ENCODE data around the gene ATP6AP2.

GRCh38 chrX:40607381-40607780 lies 26.6 kb downstream of the ATP6AP2 start:
- TF ChIP-seq TAF1 (CRISPR knock-in tag; IDR thresholded peaks at IDR 0.05) (no peak), ZNF777 (CRISPR knock-in tag; IDR thresholded peaks at IDR 0.05) (no peak), SETDB1 (CRISPR knock-in tag; IDR thresholded peaks at IDR 0.05; ENCODE audit: borderline replicate concordance) (no peak), MYNN (CRISPR knock-in tag; IDR thresholded peaks at IDR 0.05; ENCODE audit: low read depth) (no peak), ZFY (CRISPR knock-in tag; IDR thresholded peaks at IDR 0.05) (no peak), SIN3A (IDR thresholded peaks at IDR 0.05; ENCODE audit: borderline replicate concordance, low read depth, low read length) (no peak), ZNF383 (CRISPR knock-in tag; IDR thresholded peaks at IDR 0.05; ENCODE audit: borderline replicate concordance) (no peak)
